BJ (cell line): ENCODE data around the gene MAGED4B. TPM values are rescaled to one million over a fixed set of nuclear protein-coding genes. Genes with fewer than 3 reads are reported as not detected.
"Not testable (repeated sequence)": the region's sequence is repeated elsewhere in the genome, so short reads cannot be mapped to it uniquely, and the experiment has no call there.

Experiments
- CTCF ChIA-PET: fragments of 350-600 bp; formaldehyde crosslinking; extraction: SDS; loops from one replicate; lab custom pipeline; 2021; ENCODE audit warnings: antibody characterized with exemption, inconsistent platforms; lab: Yijun Ruan, JAX
- POLR2A ChIA-PET: fragments of 300-600 bp; sonication (Branson Sonifier 250); formaldehyde crosslinking; extraction: SDS; loops from one replicate; lab custom pipeline; 2021; ENCODE audit warnings: antibody characterized with exemption; lab: Charles Lee
- DNase-seq: peaks from one replicate; pipeline ENCODE4 v3.0.0-alpha.2; 2011; ENCODE audit warnings: low read depth
- H3K27me3 ChIP-seq: 2 replicates; pipeline ENCODE4 v1.6.0; 2011; ENCODE audit warnings: low read length; ENCODE audit not compliant: control insufficient read depth, insufficient read depth
- H3K36me3 ChIP-seq: 2 replicates; pipeline ENCODE4 v1.5.1; 2011; ENCODE audit warnings: low read length; ENCODE audit not compliant: control insufficient read depth, insufficient read depth
- H3K4me3 ChIP-seq: 2 replicates; pipeline ENCODE4 v1.5.1; 2011; ENCODE audit warnings: low read depth, mild to moderate bottlenecking, control low read depth, low read length
- CTCF ChIP-seq: IDR thresholded peaks from 2 replicates; pipeline ENCODE4 v1.5.1; 2011; ENCODE audit warnings: low read depth, mild to moderate bottlenecking, control low read depth, inconsistent platforms, low read length, moderate library complexity; ENCODE audit not compliant: insufficient read depth
- polyA minus RNA-seq: library from RNA; depleted of rRNA, polyadenylated mRNA; stranded (reverse); fragments of >200 nt; gene quantifications from 2 replicates; pipeline ENCODE4 v1.2.3, GENCODE V29; 2011; rRNA and poly(A)+ RNA removed
- polyA plus RNA-seq: library from polyadenylated mRNA; depleted of rRNA; stranded (reverse); fragments of >200 nt; gene quantifications from 2 replicates; pipeline ENCODE4 v1.2.3, GENCODE V29; 2011; rRNA removed

The MAGED4B gene
- 26.9 and 44.9 TPM in 2 replicates for polyA plus RNA-seq
- 42.8 and 46.1 TPM in 2 replicates for polyA minus RNA-seq

GRCh38 chrX:52068666-52069640 is at the start of gene MAGED4B:
TSS of gene MAGED4B (minus strand) at chrX:52069183. CDS start at chrX:52068172, 1,011 bp downstream.
- DNase-seq, H3K4me3 ChIP-seq, POLR2A ChIA-PET, CTCF ChIA-PET, H3K36me3 ChIP-seq, H3K27me3 ChIP-seq: not testable (repeated sequence)

GRCh38 chrX:52118262-52118661 is 49.3 kb upstream of the MAGED4B start:
- TF ChIP-seq CTCF = no peak
- DNase-seq = no peak
- Histone ChIP-seq H3K36me3 (no peaks in the 10 kb centered on the region), H3K27me3 (no peaks in the 10 kb centered on the region), H3K4me3 (no peak overlapping the region)
- ChIA-PET POLR2A (no interaction called here), CTCF (no interaction called here)

- ChIA-PET CTCF (no interaction called here), POLR2A (no interaction called here)
- H3K4me3 ChIP-seq = no peak overlapping the region
- DNase-seq = no peak
- H3K36me3 ChIP-seq = no peaks in the 10 kb centered on the region
- no peaks in the 10 kb centered on the region for H3K27me3 ChIP-seq
- no peak for TF ChIP-seq CTCF
Observed at GRCh38 chrX:52082578-52082977, 13.6 kb upstream of the MAGED4B start.

GRCh38 chrX:52078131-52078530 is 9.1 kb upstream of the MAGED4B start:
- DNase-seq = no peak
- ChIA-PET CTCF (no interaction called here), POLR2A (no interaction called here)
- H3K27me3 ChIP-seq = no peaks in the 10 kb centered on the region
- no peaks in the 10 kb centered on the region for H3K36me3 ChIP-seq
- H3K4me3 ChIP-seq = no peak overlapping the region
- no peak for TF ChIP-seq CTCF

GRCh38 chrX:52042288-52042687 is 26.7 kb downstream of the MAGED4B start:
- DNase-seq, POLR2A ChIA-PET: not testable (repeated sequence)

GRCh38 chrX:52034211-52034610 is 34.8 kb downstream of the MAGED4B start:
- ChIA-PET CTCF (no interaction called here), POLR2A (no interaction called here)
- Histone ChIP-seq H3K4me3 (no peak overlapping the region), H3K27me3 (no peaks in the 10 kb centered on the region), H3K36me3 (no peaks in the 10 kb centered on the region)
- no peak for TF ChIP-seq CTCF
- no peak for DNase-seq

More at GRCh38 chrX:52042288-52042687, 26.7 kb downstream of the MAGED4B start:
- H3K27me3 ChIP-seq, CTCF ChIA-PET, H3K4me3 ChIP-seq, H3K36me3 ChIP-seq: not testable (repeated sequence)
